IPS DF 4.7 (cell line): Measurements from ENCODE around the gene CREB3.

ENCODE experiments used
- DNase-seq: peaks from one replicate; pipeline ENCODE4 v3.0.0-alpha.2; 2013; ENCODE audit warnings: low spot score; ENCODE audit errors: extremely low read depth

Gene CREB3

GRCh38 chr9:35732185-35732799, at the start of gene CREB3, which contains the start of gene TLN1:
TSS of gene CREB3 (plus strand) at chr9:35732666. CDS start at chr9:35732773, 107 bp downstream.
TSS of gene TLN1 (minus strand) at chr9:35732195. CDS start at chr9:35725694, 6,501 bp downstream.
- DNase-seq: peak; percentile 89

DNA sequence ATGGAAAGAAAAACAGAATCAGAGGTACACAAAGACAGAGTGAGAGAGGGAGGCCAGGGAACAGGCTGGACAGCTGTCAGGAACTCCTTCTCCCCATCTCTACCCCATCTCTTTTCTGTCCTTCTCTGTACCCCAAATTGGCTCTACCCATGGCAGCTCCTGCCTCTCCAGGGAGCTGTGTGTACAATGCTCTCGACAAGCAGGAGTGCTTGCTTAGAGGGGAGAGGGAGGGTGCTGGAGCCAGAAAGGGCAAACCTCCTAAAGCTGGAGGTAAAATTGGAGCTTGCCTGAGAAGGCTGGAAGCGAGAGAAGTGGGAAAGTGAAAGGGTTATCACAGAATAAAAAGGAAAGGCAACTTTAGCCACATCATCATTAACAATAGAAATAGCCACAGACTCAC, 49.1 kb upstream of the CREB3 start:
- no peak for DNase-seq

- no peak for DNase-seq
Observed at GRCh38 chr9:35684921-35685320, 47.5 kb upstream of the CREB3 start.

DNA sequence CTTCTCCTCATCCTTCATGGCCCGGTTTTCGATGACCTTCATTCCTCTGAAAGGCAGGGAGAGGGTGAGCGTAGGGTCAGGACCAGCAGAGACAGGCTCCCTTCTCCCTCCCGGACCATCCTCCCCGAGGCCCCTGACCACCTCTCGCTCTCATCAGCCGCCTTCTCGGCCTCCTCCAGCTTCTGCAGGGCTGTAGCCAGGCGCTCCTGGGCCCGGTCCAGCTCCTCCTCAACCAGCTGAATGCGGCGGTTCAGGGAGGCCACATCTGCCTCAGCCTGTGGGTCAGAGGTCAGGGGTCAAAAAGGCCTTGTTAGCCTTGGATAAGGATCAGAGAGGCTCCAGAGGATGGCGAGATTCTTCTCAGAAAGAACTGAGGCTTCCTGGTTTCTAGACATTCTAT, 47.0 kb upstream of the CREB3 start:
- no peak for DNase-seq

GRCh38 chr9:35686222-35687203, 46.0 kb upstream of the CREB3 start:
- DNase-seq: no peak

DNA sequence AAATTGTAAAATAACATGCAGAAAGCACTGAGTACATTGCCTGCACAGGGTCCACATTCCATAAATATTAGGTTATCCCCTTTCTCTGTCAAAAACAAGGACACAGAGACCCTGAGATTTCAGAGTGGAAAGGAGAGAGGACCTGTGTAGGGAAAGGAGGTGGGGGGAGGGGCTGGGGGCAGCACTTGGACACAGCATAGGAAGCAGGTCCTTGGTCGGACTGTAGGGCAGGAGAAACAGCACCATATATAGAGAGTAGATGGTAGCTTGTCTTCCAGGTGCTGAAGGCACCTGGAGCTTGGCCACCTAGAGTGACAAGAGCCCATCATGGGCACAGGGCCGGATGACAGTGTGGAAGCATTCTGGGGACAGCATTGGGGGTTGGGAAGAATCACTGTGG, 45.2 kb upstream of the CREB3 start:
- no peak for DNase-seq

GRCh38 chr9:35687972-35688557, 44.4 kb upstream of the CREB3 start:
- DNase-seq: no peak

- no peak for DNase-seq
Observed at GRCh38 chr9:35688558-35689541, 43.6 kb upstream of the CREB3 start.

GRCh38 chr9:35689542-35690293, 42.7 kb upstream of the CREB3 start, which contains the start of gene TPM2:
TSS of gene TPM2 (minus strand) at chr9:35689925. CDS start at chr9:35689817, 108 bp downstream.
- no peak for DNase-seq

DNA sequence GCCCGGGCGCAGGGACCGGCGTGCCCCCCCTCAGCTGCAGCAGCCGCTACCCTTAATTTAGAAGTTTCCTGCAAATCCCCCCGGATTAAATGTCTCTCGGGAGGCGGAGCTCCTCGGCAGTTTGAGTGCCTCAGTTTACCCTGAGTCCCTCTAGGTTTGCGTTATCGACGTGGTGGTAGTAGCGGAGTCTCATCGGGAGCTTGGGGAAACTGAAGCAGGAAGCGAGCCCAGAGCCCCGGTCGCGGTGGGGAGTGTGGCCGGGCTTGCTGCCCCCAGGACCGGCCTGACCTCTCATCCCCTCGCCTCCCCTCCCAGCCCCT, 42.2 kb upstream of the CREB3 start:
- DNase-seq: no peak

DNA sequence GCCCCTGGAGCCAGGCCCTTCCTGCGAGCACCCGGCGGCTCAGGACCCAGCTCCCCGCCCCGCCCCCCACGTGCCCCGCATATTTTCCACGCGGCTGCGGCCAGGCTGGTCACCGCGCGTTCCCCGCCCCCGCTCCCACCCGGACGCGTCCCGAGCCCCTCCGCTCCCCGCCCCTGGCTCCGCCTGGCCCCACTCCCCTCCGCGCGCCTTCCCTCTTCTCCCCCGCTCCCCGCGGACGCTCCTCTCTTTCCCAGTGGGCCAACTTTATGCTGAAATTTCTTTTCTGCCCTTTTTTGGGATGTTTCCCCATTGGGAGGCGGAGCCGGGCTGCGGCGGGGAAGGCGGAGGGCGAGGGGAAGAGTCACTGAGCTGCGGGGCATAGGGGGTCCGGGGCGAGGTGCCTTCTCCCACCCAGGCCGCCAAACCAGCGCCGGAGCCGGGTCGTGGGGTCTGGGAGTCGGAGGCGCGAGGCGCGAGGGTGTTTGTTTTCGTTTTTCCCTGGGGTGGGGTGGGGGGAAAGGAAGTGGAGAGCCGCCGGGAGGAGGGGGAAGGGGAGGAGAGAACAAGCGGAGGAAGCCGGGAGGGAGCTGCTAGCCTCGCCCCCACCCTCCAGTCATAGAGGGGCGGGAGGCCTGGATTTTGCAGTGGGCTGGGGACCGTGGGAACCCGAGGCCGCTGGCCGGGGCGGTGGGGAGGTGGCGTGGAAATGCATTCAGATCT, 41.7 kb upstream of the CREB3 start:
- DNase-seq: no peak

- DNase-seq: no peak
Observed at GRCh38 chr9:35691334-35691650, 41.2 kb upstream of the CREB3 start.

GRCh38 chr9:35691757-35692301, 40.6 kb upstream of the CREB3 start:
- no peak for DNase-seq

DNA sequence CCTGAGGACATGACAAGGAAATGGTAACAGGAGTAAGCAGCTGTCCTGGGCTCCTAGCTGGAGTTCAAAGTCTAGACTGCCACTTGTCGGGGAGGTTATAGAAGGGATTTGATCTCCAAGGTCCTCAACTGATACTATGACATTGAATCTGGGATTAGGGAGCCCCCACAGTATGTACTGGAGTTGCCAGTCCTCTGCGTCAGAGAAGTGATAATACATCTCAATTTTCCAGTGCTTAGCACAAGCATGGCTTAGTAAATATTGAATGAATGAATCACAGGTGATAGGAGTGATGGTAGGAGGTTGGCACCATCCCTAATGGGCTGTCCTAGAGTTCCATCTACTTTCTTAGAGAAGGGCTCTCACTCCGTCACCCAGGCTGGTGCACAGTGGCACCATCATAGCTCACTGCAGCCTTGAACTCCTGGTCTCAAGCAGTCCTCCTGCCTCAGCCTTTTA, 36.5 kb upstream of the CREB3 start:
- no peak for DNase-seq

DNA sequence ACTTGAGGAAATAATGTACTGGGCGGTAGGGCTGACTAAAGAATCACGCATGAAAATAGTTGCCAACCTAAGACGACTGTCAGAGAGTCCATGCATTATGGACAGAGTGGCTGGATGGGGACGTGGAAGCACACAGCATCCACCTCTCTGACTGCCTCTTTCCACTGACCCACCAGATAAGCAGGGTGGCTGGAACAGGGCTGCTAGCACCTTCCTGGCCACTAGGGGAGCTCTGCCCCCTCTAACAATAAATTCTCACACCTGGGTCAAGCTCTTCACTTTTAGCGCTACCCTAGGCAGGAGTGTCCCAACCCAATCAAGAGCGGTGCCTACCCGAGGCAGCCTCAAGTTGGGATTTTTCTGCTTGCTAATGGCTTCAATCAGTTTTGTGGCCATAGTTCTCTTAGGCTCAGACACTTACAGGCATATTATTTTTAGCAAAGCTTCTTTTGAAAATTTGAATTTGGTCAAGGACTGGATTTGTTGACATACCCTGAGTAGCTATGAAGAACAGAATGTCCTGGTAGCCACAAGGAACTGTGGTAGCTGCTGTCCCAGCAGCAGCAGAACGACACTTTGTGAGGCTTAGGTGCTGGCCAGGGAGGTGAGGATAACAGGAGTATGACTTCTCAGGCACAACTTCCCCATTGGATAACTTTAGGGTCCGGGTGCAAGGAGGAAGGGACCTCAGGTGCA, 35.8 kb upstream of the CREB3 start:
- DNase-seq: no peak

- DNase-seq: no peak
Observed at GRCh38 chr9:35697486-35697885, 35.0 kb upstream of the CREB3 start.

DNA sequence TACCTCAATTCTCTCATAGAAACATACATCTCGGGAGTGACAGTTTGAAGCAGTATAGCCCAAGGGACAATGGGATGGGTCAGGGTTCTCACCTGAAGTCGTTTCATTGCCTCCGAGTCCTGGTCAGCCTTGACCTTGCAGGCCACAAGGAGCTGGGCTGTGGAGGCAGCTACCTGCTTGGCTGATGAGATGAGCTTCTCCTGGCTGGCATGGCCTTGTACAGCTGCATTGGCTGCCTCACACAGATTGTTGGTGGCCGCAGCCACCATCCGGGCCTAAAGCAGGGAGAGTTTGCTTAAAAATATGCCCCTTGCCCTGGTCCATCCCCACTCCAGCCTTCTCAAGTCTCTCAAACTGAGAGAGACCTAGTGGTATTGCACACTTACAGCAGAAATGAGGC, 34.2 kb upstream of the CREB3 start:
- DNase-seq: no peak

- DNase-seq: no peak
Observed at GRCh38 chr9:35700031-35700430, 32.4 kb upstream of the CREB3 start.

GRCh38 chr9:35700942-35701341, 31.5 kb upstream of the CREB3 start:
- no peak for DNase-seq
